Heart right ventricle (tissue), 16 donors: ENCODE measurements around the gene SF3A1. TPM values are rescaled to one million over a fixed set of nuclear protein-coding genes. Genes with fewer than 3 reads are reported as not detected.

Source experiments
- ATAC-seq, 8 donors: fragments of 200-7000 bp; cut with Tn5 transposase; one replicate each; pipeline ENCODE4 v1.9.1; 2020; ENCODE audit warnings: mild to moderate bottlenecking in 8 of 8, moderate library complexity in 8 of 8, moderate number of reproducible peaks in 1 of 8
- DNase-seq, 2 donors: peaks; one replicate each; pipeline ENCODE4 v3.0.0-alpha.2; 2020
- H3K27ac ChIP-seq, 10 donors: fragments of 200-600 bp; sonication (generic) in 2 of 10; one replicate each; pipeline versions ENCODE4 v1.5.0 to v1.8.0; 2020 to 2022; ENCODE audit warnings: mild to moderate bottlenecking in 3 of 10
- H3K27me3 ChIP-seq, 7 donors: fragments of 200-600 bp; one replicate each; pipeline ENCODE4 v1.8.0; 2021 to 2022; ENCODE audit warnings: mild to moderate bottlenecking in 2 of 7
- H3K36me3 ChIP-seq, 9 donors: fragments of 200-600 bp; sonication (generic) in 1 of 9; one replicate each; pipeline versions ENCODE4 v1.5.0 to v1.8.0; 2020 to 2022; ENCODE audit warnings: mild to moderate bottlenecking in 2 of 9
- H3K4me1 ChIP-seq, 9 donors: fragments of 200-600 bp; sonication (generic) in 1 of 9; one replicate each; pipeline versions ENCODE4 v1.5.0 to v1.8.0; 2020 to 2022; ENCODE audit warnings: mild to moderate bottlenecking in 4 of 9
- H3K4me3 ChIP-seq, 10 donors: fragments of 200-600 bp; sonication (generic) in 2 of 10; one replicate each; pipeline versions ENCODE4 v1.5.0 to v1.8.0; 2020 to 2022; ENCODE audit warnings: mild to moderate bottlenecking in 7 of 10, moderate library complexity in 2 of 10
- H3K9me3 ChIP-seq, 11 donors: fragments of 200-600 bp in 10 of 11; sonication (generic) in 2 of 11; one replicate each; pipeline versions ENCODE4 v1.5.0 to v1.8.0; 2013 to 2022; ENCODE audit warnings: mild to moderate bottlenecking in 2 of 11, control low read depth in 1 of 11, moderate library complexity in 1 of 11
- CTCF ChIP-seq, 9 donors: fragments of 200-600 bp; sonication (generic) in 2 of 9; IDR thresholded peaks; one replicate each; pipeline versions ENCODE4 v1.5.0 to v1.8.0; 2021 to 2022; ENCODE audit warnings: antibody characterized with exemption in 9 of 9, mild to moderate bottlenecking in 5 of 9, moderate library complexity in 1 of 9
- whole genome bisulfite sequencing, 2 donors: extraction: QIAGEN DNeasy Blood & Tissue Kit; methylation state at CpG; one replicate each; pipeline ENCODE4 v1.1.7; 2013; ENCODE audit warnings: inconsistent platforms in 1 of 2; 5-methylcytosine and 5-hydroxymethylcytosine counted together
- intact Hi-C, 10 donors: fragments of 100-400 bp; cut with DNase I; formaldehyde crosslinking; loops; one replicate each; pipeline versions ENCODE4 v1.11.1 to v1.14.2; 2022
- polyA plus RNA-seq, 2 donors: library from polyadenylated mRNA; stranded (reverse); fragments of 200-250 nt; gene quantifications; one replicate each; pipeline ENCODE4 v1.2.3, GENCODE V29; 2013
- total RNA-seq, 10 donors: library from RNA; stranded (reverse); fragmentation: NEBNext Ultra II Directional in 3 of 10; extraction: Animal tissue kit (Norgen Biotek cat#: 25700) in 3 of 10; gene quantifications; one replicate each; pipeline versions ENCODE4 v1.2.1 to v1.2.4, GENCODE V29; 2021 to 2023
- donor health status: Arrhythmogenic right ventricular cardiomyopathy.
- donor health status: ischemic (EF 13 %, LVEDD 7.1; RV severe dilation, severe dysfunction).
- donor health status: healthy with polysubstance abuse.
- donor health status: DM: no; HTN: yes; CAD: no.
- donor health status: DM: no; HTN: no; CAD: no.
- donor health status: ischemic (EF 25% LVEDD 6.9; RV normal size, moderate dysfunction).
- donor health status: ischemic (EF 25% LVEDD 5.7; RV mildly dilated, moderate dysfunction).
- donor health status: healthy.
- donor health status: DM: yes; HTN: yes; CAD: no.
- donor health status: Ischemic cardiomyopathy.
- donor health status: ischemic (EF 35%, LVEDD 5.7; RV mildly dilated, moderate dysfunction).
- donor health status: nonischemic (EF 11% LVEDD 7.7; RV severe dilation, severe dysfunction).
- donor health status: DM: yes; HTN: yes; CAD: no.
- donor health status: PGD.
- donor health status: ischemic (EF 29% LVEDD 5.4; RV normal size, mild dysfunction).
- donor health status: nonischemic (EF 23%, LVEDD 6.1; RV moderate dilation, normal function).

The SF3A1 gene
- total and polyA plus RNA-seq, 12 donors, result 13.2 to 132 (median 103) TPM

- Histone ChIP-seq H3K4me3 (peak overlapping the region; percentile 64 to 100 (median 96)), H3K27ac (peak overlapping the region in 9 of 10 donors; percentile 52 to 94 (median 90)), H3K9me3 (no peaks in the 10 kb centered on the region), H3K27me3 (no peaks in the 10 kb centered on the region), H3K4me1 (peaks cover 15 to 61% (median 53%) of the 10 kb centered on the region in 9 donors), H3K36me3 (peaks cover 0 to 21% (median 0%) of the 10 kb centered on the region in 9 donors)
- no peak for DNase-seq
- 41 to 51% methylated on average over 14 of the region's 14 CpGs for WGBS, 2 donors
- ATAC-seq, result peak in 1 of 8 donors; percentile 5
- intact Hi-C loops, result loop anchor here in 8 of 10 donors (1.0 to 10.0 kb wide), 5 partner anchors 21 to 59 kb away; partner anchors contain the start of genes CASTOR1 (in 7 of the 8) and RNF215 (in 1 of the 8)
- TF ChIP-seq CTCF (IDR thresholded peaks at IDR 0.05), result no peak
Measured at GRCh38 chr22:30325724-30326254, 30.9 kb downstream of the SF3A1 start.

GRCh38 chr22:30325065-30325720 lies 31.5 kb downstream of the SF3A1 start:
- DNase-seq, result peak in 1 of 2 donors; percentile 66
- intact Hi-C loops, result loop anchor here in 4 of 10 donors (5.0 to 10.0 kb wide), 2 partner anchors 38 to 60 kb away; partner anchors contain the start of genes CASTOR1 (in 3 of the 4) and RNF215 (in 1 of the 4)
- peak in 7 of 8 donors; percentile 7 to 48 (median 28) for ATAC-seq

GRCh38 chr22:30324014-30324730 lies 32.5 kb downstream of the SF3A1 start:
- 68 to 80% methylated on average over 8 of the region's 8 CpGs for WGBS, 2 donors
- Histone ChIP-seq H3K4me1 (peaks cover 21 to 78% (median 69%) of the 10 kb centered on the region in 9 donors), H3K4me3 (peak overlapping the region in 7 of 10 donors; percentile 91 to 100 (median 96)), H3K9me3 (no peaks in the 10 kb centered on the region), H3K27me3 (no peaks in the 10 kb centered on the region), H3K36me3 (peaks cover 0 to 20% (median 0%) of the 10 kb centered on the region in 9 donors), H3K27ac (peak overlapping the region in 7 of 10 donors; percentile 4 to 94 (median 86))
- ATAC-seq, result no peak
- no peak for TF ChIP-seq CTCF (IDR thresholded peaks at IDR 0.05)
- no peak for DNase-seq
- intact Hi-C loops, result loop anchor here in 1 of 10 donors (10.0 kb wide), 1 partner anchor 61 kb away; the partner anchor contains the start of gene RNF215

More at GRCh38 chr22:30325065-30325720, 31.5 kb downstream of the SF3A1 start:
- H3K9me3 ChIP-seq, result no peaks in the 10 kb centered on the region
- WGBS, 2 donors, result 61 to 73% methylated on average over 5 of the region's 5 CpGs
- H3K36me3 ChIP-seq, result peaks cover 0 to 22% (median 0%) of the 10 kb centered on the region in 9 donors
- H3K27ac ChIP-seq, result peak overlapping the region in 9 of 10 donors; percentile 38 to 94 (median 90)
- TF ChIP-seq CTCF (IDR thresholded peaks at IDR 0.05), result no peak
- no peaks in the 10 kb centered on the region for H3K27me3 ChIP-seq
- H3K4me1 ChIP-seq, result peaks cover 15 to 67% (median 59%) of the 10 kb centered on the region in 9 donors
- peak overlapping the region; percentile 64 to 100 (median 96) for H3K4me3 ChIP-seq

GRCh38 chr22:30323246-30323645 lies 33.4 kb downstream of the SF3A1 start:
- H3K4me3 ChIP-seq, result no peak overlapping the region
- peaks cover 24 to 87% (median 79%) of the 10 kb centered on the region in 9 donors for H3K4me1 ChIP-seq
- 95 to 99% methylated on average over 3 of the region's 3 CpGs for WGBS, 2 donors
- no peak for ATAC-seq
- no peaks in the 10 kb centered on the region for H3K27me3 ChIP-seq
- peaks cover 0 to 20% (median 0%) of the 10 kb centered on the region in 9 donors for H3K36me3 ChIP-seq
- DNase-seq, result no peak
- peak overlapping the region in 3 of 10 donors; percentile 90 to 94 (median 93) for H3K27ac ChIP-seq
- TF ChIP-seq CTCF (IDR thresholded peaks at IDR 0.05), result no peak
- no peaks in the 10 kb centered on the region for H3K9me3 ChIP-seq
- intact Hi-C loops, result loop anchor here in 2 of 10 donors (2.0 to 10.0 kb wide), 2 partner anchors 18 to 62 kb away; partner anchors contain the start of gene RNF215 (in 1 of the 2)
